Measurements from ENCODE around the gene COX18.

The COX18 gene

DNA sequence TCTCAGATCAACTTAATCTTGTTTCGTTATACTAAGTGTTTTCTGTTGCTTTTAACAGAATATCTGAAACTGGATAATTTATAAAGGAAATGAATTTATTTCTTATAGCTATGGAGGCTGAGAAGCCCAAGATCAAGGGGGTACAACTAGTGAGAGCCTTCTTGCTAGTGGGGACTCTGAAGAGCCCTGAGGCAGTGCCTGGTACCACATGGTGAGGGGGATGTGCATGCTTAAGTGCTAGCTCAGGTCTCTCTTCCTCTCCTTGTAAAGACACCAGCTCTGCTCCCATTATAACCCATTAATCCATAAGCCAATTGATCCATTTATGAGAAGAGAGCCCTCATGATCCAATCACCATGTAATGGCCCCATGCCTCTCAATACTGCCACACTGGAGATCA lies 17.9 kb downstream of the COX18 start:
- no peak for DNase-seq

DNA sequence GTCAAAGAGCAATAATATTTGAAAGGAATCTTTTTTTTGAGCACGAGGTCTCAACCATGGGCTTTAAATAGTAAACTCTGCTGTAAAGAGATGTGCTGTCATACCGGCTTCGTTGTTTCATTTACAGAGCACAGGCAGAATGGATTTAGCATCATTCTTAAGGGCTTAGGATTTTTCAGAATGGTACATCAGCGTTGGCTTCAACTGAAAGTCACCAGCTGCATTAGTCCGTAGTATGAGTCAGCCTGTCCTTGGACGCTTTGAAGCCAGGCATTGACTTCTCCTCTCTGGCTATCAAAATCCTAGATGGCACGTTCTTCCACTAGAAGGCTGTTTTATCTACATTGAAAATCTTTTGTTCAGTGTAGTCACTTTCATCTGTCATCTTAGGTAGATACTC lies 23.6 kb downstream of the COX18 start:
- DNase-seq = no peak

DNA sequence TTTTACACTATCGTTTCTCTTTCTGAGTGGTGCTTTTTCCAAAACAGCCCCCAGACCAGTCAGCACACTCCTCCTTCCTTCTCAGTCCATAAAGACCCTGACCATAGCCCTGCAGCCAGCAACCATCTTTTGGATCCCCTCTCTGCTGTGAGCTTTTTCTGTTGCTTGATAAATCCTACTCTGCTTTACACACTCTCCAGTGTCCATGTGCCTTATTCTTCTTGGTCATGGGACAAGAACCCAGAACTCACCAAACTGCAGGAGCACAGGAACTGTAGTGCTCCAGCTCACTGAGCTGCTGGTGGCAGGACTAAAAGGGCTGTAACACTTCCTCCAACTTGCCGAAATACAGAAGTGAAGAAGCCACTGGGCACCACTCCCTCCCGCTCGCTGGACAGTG lies 32.5 kb downstream of the COX18 start:
- DNase-seq = no peak

- DNase-seq = no peak
Measured at GRCh38 chr4:73036123-73036522, 33.4 kb downstream of the COX18 start.

- DNase-seq = no peak
Measured at GRCh38 chr4:73034896-73035295, 34.6 kb downstream of the COX18 start.

DNA sequence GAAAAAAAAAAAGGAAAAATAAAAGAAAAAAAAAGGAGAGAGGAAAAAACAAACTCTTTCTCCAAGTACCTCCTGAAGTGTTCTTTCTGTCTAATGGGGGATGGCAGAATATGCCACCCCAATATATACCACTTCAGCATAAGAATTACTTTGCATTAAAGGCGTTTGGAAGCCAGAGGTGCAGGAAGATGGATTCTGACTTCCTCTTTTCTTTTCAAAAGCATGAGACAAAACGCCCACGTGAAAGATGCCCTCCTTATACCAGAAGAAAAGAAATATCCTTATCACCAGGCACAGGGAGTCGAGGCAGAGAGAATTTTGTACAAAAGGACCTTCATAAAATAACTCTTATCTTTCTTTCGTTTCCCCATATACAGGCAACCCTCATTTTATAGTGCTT lies 40.9 kb downstream of the COX18 start:
- no peak for DNase-seq

- peak; percentile 7 for DNase-seq
Measured at GRCh38 chr4:73021634-73022033, 47.9 kb downstream of the COX18 start.

GRCh38 chr4:73019462-73020047 lies 50.0 kb downstream of the COX18 start:
- DNase-seq = no peak

GRCh38 chr4:73018595-73018994 lies 50.9 kb downstream of the COX18 start:
- DNase-seq = no peak

DNA sequence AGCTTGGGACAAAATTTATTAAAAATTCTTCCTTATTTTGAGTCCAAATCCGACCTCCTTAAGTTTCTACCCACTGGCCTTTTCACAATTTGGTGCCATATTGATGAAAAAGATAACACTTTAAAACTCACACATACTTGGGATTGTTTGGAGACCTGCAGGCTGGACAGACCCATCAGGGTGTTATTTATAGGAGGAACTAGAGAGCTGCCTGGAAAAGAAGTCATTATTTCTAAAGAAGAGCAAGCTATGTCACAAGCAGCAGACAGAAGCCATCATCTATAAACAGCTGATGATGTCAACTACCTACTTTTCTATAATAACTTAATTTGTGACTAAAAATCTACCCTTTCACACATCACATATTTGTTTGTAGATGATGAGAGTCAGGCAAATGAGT lies 56.2 kb downstream of the COX18 start:
- no peak for DNase-seq

GRCh38 chr4:73012673-73013072 lies 56.8 kb downstream of the COX18 start:
- no peak for DNase-seq

- no peak for DNase-seq
Measured at GRCh38 chr4:73011629-73011985, 57.9 kb downstream of the COX18 start.

DNA sequence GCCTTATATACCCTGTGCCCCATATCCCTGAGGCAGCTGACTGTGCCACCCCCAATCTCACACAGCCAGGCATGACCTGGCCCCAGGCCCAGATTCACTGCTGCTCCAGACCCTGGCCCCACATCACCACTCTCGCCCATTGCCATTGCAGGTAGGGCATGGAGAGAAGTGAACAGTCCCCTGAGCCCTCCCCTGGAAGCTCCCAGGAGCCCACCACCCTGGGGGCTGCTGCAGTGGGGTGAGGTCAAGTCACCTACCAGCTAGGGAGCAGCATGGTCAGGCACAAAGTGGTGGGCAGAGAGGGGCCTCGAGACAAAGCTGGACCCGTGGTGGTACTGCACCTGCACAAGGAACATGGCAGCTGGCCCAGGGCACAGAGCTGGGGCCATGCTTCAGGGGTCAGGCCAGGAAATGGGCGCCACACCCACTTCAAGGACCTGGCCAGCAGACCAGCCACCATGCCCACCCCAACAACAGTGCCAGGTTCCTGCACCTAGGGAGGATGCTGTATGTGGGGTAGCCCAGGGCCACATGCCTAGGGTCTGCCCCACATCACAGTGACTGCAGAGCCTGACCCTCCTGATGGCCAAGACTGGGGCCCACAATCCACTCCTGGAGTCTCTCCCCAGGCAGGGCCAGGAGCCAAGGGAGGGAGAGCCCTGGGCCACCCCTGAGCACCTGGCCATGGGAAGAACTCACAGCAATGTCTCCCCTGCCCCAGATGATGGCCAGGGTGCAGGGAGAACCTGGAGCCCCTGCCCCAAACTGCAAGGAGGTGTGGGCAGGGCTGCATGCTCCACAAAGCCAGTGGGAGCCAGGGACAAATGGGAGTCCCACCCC lies 58.5 kb downstream of the COX18 start:
- DNase-seq = no peak

DNA sequence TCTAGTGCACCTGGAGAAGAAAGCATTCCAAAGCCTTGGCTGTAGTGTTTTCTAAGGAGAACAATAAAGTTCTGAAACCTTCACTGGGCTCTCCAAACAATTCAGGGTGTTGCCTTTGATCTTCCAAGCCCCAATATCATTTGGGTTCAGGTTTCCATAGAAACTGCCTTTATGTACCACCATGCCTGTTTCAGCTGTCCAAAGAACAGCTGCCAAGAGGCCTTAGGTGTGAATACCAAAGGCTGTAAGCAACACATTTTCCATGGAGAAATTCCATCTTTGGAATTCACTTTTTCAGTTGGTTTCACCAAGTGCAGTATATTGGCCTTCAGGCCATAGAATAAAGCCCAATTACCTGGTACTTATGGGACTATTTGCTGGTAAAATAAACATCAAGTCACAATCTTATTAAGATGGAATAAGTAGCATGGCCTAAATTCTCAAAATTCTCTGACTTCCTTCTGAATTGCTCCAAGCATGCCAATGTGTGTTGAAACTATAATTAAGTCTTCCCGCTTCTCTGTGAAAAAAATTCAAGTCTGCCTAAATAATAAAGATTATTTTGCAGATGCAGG lies 61.9 kb downstream of the COX18 start:
- DNase-seq = no peak

DNA sequence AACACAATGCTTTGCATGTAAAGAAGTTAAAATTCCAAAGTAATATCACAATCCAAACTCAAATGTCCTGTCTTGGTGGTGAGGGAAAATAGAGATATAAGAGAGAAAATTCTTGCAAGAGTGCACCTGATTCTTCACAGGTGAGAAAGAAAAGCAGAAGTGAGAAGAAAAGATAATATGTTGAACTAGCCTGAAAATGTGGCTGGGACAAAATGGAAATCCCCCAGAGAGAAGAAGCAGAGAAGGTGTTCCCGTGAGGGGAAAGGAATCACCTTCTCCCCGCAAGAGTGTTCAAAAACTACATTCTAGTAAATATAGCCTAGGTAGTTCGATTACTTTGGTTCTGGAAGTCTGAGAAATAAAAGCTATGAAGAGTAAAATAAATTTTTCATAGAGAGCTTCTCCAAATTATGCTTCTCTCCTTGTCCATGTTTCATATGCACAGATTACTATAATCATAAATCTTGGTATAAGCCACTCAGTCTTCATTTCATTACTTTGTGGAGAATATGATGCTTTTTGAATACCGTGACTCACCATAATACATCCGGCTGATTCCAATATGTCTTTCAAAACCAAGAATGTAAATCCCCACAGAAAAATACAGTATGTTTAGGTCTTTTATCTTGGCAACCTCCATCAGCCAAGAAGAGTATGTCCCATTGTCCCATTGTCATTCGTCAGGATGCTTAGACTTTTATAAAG lies 63.1 kb downstream of the COX18 start:
- DNase-seq = no peak

DNA sequence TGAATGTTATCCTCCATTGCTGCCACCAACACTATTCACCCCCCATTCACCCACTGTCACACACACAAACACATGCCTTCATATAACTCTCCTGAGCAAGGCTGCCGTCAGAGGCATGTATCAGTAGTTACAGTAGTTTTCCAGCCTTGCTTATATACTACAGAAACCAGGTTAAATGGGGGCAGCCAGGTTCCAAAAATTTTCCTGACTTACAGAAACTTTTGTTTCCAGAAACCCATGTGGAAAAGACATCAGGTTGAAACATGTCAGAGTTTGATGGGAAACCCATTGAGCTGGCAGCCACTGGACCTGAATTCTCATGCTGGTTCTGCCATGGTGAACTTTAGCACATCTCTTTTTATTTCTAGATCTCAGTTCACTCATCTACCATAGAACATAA lies 64.0 kb downstream of the COX18 start:
- DNase-seq = no peak
